GM12878 (cell line): ENCODE measurements around the gene CFB. TPM values are rescaled to one million over a fixed set of nuclear protein-coding genes. Genes with fewer than 3 reads are reported as not detected.

Experiments used
- FOXK2 ChIP-seq: fragments of 450-650 bp; IDR thresholded peaks from 2 replicates; pipeline ENCODE4 v1.6.1; 2017; ENCODE audit warnings: mild to moderate bottlenecking, moderate library complexity
- KAT2A ChIP-seq: conservative IDR thresholded peaks from 2 replicates; pipeline ENCODE4 v1.6.1; 2011; ENCODE audit warnings: low read depth, low read length; ENCODE audit not compliant: control insufficient read depth
- POU2F2 ChIP-seq: IDR thresholded peaks from 3 replicates; pipeline ENCODE4 v1.6.1; 2011; ENCODE audit warnings: low read depth, mild to moderate bottlenecking, low read length, borderline replicate concordance
- TAF1 ChIP-seq: IDR thresholded peaks from 2 replicates; pipeline ENCODE4 v1.6.1; 2011; ENCODE audit warnings: mild to moderate bottlenecking, low read depth, low read length, borderline replicate concordance
- ZNF622 ChIP-seq: fragments of 450-650 bp; IDR thresholded peaks from 2 replicates; pipeline ENCODE4 v1.6.1; 2017; ENCODE audit warnings: mild to moderate bottlenecking, inconsistent platforms
- polyA plus RNA-seq, 11 experiments: library from polyadenylated mRNA; depleted of rRNA in 4 of 11; unstranded in 6 of 11; stranded (reverse) in 5 of 11; fragments of >200 nt; fragmentation: Nextera tagmentation in 4 of 11; fragmentation: Illumina TruSeq in 1 of 11; extraction: Ambion mirVana in 4 of 11; extraction: Trizol in 1 of 11; gene quantifications; 1 replicate in 1 of 11; 2 replicates in 10 of 11; pipeline versions ENCODE4 v1.2.1 to v1.2.3, GENCODE V29; 2011 to 2016; ENCODE audit warnings: inconsistent platforms in 2 of 11, missing spikeins in 2 of 11, low read depth in 1 of 11
- total RNA-seq, 4 experiments: library from RNA; depleted of rRNA in 3 of 4; stranded (reverse); fragments of >200 nt in 3 of 4; fragmentation: Illumina TruSeq in 1 of 4; extraction: Trizol in 1 of 4; gene quantifications; 2 replicates each; pipeline versions ENCODE4 v1.2.1 to v1.2.3, GENCODE V29; 2013 to 2021
- TF ChIP-seq, protein P1 (sequence below): IDR thresholded peaks from 2 replicates; pipeline ENCODE4 v1.6.1; 2011; ENCODE audit warnings: low read depth, mild to moderate bottlenecking, low read length, moderate library complexity, borderline replicate concordance; ENCODE audit errors: extremely low read depth
- TF ChIP-seq, protein P2 (sequence below): fragments of 450-650 bp; IDR thresholded peaks from 2 replicates; pipeline ENCODE4 v1.6.1; 2017; ENCODE audit warnings: mild to moderate bottlenecking, moderate library complexity
- TF ChIP-seq, protein P3 (sequence below): fragments of 450-650 bp; conservative IDR thresholded peaks from 2 replicates; pipeline ENCODE4 v1.6.1; 2017; ENCODE audit warnings: mild to moderate bottlenecking, moderate library complexity

CFB gene
- total and polyA plus RNA-seq, 10 of the 15 experiments (the other 5 are each of a cell fraction or from before 2014, with no cell fraction given) = 0.09 to 1.7 (median 0.44) TPM; not detected in 7

DNA sequence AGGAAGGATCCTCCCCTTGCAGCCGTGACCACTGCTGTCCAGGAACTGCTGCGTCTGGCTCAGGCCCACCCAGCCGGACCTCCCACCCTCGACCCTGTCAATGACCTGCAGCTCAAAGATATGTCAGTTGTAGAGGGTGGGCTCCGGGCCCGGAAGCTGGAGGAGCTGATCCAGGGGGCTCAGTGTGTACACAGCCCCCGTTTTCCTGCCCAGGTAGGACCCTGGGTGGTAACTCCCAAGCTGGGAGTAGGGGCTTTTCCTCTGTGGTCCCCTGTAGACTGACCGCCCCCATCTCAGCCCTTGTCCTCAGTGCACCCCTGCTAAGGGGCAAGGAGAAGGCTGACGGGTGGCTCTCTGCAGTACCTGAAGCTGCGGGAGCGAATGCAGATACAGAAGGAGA lies 22.4 kb downstream of the CFB start (continued):
- TF ChIP-seq, protein P1, sequence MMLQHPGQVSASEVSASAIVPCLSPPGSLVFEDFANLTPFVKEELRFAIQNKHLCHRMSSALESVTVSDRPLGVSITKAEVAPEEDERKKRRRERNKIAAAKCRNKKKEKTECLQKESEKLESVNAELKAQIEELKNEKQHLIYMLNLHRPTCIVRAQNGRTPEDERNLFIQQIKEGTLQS = no peak
- TF ChIP-seq POU2F2 (no peak), ZNF622 (no peak), FOXK2 (no peak), KAT2A (no peak), TAF1 (no peak)
- TF ChIP-seq, protein P2, sequence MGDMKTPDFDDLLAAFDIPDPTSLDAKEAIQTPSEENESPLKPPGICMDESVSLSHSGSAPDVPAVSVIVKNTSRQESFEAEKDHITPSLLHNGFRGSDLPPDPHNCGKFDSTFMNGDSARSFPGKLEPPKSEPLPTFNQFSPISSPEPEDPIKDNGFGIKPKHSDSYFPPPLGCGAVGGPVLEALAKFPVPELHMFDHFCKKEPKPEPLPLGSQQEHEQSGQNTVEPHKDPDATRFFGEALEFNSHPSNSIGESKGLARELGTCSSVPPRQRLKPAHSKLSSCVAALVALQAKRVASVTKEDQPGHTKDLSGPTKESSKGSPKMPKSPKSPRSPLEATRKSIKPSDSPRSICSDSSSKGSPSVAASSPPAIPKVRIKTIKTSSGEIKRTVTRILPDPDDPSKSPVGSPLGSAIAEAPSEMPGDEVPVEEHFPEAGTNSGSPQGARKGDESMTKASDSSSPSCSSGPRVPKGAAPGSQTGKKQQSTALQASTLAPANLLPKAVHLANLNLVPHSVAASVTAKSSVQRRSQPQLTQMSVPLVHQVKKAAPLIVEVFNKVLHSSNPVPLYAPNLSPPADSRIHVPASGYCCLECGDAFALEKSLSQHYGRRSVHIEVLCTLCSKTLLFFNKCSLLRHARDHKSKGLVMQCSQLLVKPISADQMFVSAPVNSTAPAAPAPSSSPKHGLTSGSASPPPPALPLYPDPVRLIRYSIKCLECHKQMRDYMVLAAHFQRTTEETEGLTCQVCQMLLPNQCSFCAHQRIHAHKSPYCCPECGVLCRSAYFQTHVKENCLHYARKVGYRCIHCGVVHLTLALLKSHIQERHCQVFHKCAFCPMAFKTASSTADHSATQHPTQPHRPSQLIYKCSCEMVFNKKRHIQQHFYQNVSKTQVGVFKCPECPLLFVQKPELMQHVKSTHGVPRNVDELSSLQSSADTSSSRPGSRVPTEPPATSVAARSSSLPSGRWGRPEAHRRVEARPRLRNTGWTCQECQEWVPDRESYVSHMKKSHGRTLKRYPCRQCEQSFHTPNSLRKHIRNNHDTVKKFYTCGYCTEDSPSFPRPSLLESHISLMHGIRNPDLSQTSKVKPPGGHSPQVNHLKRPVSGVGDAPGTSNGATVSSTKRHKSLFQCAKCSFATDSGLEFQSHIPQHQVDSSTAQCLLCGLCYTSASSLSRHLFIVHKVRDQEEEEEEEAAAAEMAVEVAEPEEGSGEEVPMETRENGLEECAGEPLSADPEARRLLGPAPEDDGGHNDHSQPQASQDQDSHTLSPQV = no peak
- TF ChIP-seq, protein P3, sequence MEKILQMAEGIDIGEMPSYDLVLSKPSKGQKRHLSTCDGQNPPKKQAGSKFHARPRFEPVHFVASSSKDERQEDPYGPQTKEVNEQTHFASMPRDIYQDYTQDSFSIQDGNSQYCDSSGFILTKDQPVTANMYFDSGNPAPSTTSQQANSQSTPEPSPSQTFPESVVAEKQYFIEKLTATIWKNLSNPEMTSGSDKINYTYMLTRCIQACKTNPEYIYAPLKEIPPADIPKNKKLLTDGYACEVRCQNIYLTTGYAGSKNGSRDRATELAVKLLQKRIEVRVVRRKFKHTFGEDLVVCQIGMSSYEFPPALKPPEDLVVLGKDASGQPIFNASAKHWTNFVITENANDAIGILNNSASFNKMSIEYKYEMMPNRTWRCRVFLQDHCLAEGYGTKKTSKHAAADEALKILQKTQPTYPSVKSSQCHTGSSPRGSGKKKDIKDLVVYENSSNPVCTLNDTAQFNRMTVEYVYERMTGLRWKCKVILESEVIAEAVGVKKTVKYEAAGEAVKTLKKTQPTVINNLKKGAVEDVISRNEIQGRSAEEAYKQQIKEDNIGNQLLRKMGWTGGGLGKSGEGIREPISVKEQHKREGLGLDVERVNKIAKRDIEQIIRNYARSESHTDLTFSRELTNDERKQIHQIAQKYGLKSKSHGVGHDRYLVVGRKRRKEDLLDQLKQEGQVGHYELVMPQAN = no peak
